Duodenal mucosa (tissue), 2 donors: ENCODE measurements around the gene CHRM1.
A peak's percentile ranks its signal among the peaks of the same experiment; 100 is the strongest.
"Not testable (repeated sequence)": the region's sequence is repeated elsewhere in the genome, so short reads cannot be mapped to it uniquely, and the experiment has no call there.

ENCODE experiments used
- H3K27ac ChIP-seq: one replicate; pipeline ENCODE4 v1.7.0; 2013; ENCODE audit warnings: low read depth, low read length
- H3K27me3 ChIP-seq, 2 donors: one replicate each; pipeline ENCODE4 v1.7.0; 2013; ENCODE audit warnings: low read length in 2 of 2, control low read depth in 1 of 2; ENCODE audit not compliant: insufficient read depth in 2 of 2, control insufficient read depth in 1 of 2
- H3K36me3 ChIP-seq, 2 donors: one replicate each; pipeline ENCODE4 v1.7.0; 2013; ENCODE audit warnings: low read length in 2 of 2, control low read depth in 1 of 2; ENCODE audit not compliant: insufficient read depth in 2 of 2, control insufficient read depth in 1 of 2
- H3K4me1 ChIP-seq, 2 donors: one replicate each; pipeline ENCODE4 v1.7.0; 2013; ENCODE audit warnings: low read length in 2 of 2, control low read depth in 1 of 2; ENCODE audit not compliant: insufficient read depth in 2 of 2, control insufficient read depth in 1 of 2
- H3K4me3 ChIP-seq, 2 donors: one replicate each; pipeline ENCODE4 v1.7.0; 2013; ENCODE audit warnings: low read length in 2 of 2, low read depth in 1 of 2
- H3K9ac ChIP-seq, 2 donors: one replicate each; pipeline ENCODE4 v1.7.0; 2013; ENCODE audit warnings: low read length in 2 of 2, low read depth in 1 of 2
- H3K9me3 ChIP-seq, 2 donors: one replicate each; pipeline ENCODE4 v1.7.0; 2013; ENCODE audit warnings: low read length in 2 of 2, control low read depth in 1 of 2; ENCODE audit not compliant: control insufficient read depth in 1 of 2

Gene CHRM1

DNA sequence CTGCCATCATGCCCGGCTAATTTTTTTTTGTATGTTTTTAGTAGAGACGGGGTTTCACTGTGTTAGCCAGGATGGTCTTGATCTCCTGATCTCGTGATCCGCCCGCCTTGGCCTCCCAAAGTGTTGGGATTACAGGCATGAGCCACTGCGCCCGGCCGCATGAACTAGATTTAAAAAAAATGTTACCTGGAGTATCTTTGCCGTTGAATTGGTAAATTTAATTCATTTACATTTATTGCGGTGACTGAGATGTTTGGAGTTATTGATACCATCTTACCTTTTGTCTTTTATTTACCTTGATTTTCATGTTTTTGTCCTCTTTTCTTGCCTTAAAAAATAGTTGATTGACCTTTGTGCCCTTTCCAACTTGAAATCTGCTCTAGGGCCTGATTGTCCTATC lies 24.4 kb upstream of the CHRM1 start:
- not testable (repeated sequence) for H3K27ac ChIP-seq, H3K9ac ChIP-seq, H3K36me3 ChIP-seq, H3K27me3 ChIP-seq, H3K4me1 ChIP-seq, H3K4me3 ChIP-seq, H3K9me3 ChIP-seq

DNA sequence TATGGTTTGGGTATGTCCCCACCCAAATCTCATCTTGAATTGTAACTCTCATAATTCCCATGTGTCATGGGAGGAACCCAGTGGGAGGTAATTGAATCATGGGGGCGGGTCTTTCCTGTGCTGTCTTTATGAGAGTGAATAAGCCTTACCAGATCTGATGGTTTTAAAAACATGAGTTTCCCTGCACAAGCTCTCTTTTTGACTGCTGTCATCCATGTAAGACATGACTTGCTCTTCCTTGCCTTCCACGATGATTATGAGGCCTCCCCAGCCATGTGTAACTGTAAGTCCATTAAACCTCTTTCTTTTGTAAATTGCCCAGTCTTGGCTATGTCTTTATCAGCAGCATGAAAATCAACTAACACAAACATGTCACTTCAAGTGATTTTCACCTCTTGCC lies 16.4 kb upstream of the CHRM1 start:
- H3K4me3 ChIP-seq, H3K36me3 ChIP-seq, H3K9ac ChIP-seq, H3K9me3 ChIP-seq, H3K4me1 ChIP-seq, H3K27me3 ChIP-seq, H3K27ac ChIP-seq: not testable (repeated sequence)

DNA sequence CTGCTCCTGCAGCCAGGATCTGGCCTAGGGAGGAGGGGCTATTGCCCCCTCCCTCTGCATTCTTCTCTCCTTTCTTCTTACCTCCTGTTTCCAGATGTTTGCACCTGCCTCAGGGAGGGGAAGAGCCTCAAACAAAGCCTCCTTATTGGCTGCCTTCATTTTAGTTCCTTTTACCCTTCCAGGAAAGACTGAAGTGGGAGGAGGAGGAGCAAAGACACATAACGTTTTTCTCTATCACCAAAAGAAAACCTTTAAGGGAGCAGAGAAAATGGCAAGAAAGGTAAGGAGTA lies 13.3 kb upstream of the CHRM1 start:
- H3K4me3 ChIP-seq = no peak overlapping the region
- no peak overlapping the region for H3K27ac ChIP-seq
- peaks cover 0 to 5% of the 10 kb centered on the region in 2 donors for H3K4me1 ChIP-seq
- H3K36me3 ChIP-seq = no peaks in the 10 kb centered on the region
- no peak overlapping the region for H3K9ac ChIP-seq
- H3K9me3 ChIP-seq = no peaks in the 10 kb centered on the region
- H3K27me3 ChIP-seq = no peaks in the 10 kb centered on the region

DNA sequence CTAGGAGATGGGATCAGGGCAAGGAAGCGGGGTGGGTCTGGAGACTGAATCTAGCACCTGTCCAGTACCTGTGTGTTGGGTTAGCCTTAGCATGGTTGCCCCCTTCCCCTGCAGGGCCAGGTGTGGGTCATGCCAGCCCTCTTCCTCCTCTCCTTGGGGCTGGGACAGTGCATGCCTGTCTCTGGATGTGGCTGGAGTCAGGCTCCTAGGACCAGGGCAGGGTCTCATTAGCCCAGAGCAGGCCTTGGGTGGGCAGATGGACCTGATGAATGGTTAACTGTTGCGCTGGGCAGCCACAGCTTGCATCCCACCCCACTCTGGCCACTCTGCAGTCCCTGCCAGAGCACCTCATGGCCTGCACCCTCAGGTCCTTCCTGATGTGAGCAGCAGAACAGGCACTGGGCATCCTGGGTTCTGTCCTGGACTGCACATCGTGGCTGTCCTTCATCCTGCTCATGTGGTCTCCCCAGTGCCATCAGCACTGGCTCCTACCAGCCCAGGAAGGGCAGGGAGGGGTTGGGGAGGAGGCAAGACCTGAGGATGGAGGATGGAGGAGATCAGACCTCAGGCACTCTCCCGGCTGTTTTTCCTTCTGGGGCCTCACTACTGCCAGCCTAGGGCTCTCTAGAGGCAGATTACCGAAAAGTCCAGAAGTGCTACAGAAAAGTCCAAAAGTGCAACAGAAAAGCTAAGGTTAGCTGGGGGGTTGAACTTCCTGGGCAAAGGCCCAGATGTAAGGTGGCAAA lies 12.8 kb upstream of the CHRM1 start:
- H3K4me3 ChIP-seq = no peak overlapping the region
- no peak overlapping the region for H3K27ac ChIP-seq
- peaks cover 0 to 3% of the 10 kb centered on the region in 2 donors for H3K27me3 ChIP-seq
- peaks cover 0 to 5% of the 10 kb centered on the region in 2 donors for H3K4me1 ChIP-seq
- H3K36me3 ChIP-seq = no peaks in the 10 kb centered on the region
- H3K9me3 ChIP-seq = no peaks in the 10 kb centered on the region
- no peak overlapping the region for H3K9ac ChIP-seq

DNA sequence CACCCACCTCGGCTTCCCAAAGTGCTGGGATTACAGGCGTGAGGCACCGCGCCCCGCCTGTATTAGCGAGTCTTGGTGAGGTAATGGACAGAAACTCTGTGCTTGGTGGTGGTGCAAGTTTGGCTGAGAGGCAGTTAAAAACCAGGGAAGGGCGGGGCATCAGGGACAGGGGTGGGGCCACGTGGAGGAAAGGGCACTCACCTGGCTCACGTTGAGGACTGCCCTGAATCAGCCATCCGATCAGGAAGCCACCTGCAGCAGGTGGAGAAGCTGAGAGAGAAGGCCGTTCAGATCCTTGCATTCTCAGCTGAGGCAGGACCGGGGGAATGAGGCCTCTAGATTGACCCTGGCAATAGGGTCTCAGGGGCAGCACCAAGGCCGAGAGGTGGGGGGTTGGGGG lies 12.1 kb upstream of the CHRM1 start:
- H3K27ac ChIP-seq = no peak overlapping the region

DNA sequence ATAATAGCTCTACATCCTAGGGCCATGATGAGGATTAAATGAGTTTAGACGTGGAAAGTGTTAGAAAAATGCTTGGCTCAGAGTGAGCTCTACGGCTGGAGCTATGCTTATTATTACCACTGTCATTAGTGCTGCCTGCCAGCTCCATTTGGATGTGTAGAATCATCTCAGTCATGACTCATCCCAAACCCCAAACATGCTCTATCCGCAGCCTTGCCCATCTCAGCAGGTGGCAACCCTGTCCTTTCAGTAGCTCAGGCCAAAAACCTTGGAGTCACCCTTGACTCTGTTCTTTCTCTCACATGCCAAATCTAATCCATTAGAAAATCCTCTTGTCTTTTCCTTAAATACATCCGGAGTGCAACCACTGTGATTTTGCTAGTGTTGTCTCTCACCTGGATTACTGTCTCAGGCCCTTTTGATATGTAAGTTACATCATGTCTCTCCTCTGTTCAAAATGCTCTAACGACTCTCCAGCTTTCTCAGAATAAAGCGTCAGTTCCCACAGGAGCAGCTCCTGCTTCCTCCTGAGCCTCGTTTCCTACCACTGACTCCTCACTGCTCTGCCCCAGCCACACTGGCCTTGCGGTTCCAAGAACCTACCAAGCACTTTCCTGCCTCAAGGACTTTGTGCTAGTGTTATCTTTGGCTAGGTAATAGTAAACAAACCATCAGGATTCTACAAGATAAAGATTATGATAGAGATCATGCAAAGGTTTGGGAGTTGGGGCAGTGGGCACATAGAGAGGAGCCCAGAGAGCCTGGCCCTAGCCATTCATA lies 10.5 kb upstream of the CHRM1 start:
- H3K9ac ChIP-seq = no peak overlapping the region
- peaks cover 1 to 10% of the 10 kb centered on the region in 2 donors for H3K4me1 ChIP-seq
- no peaks in the 10 kb centered on the region for H3K9me3 ChIP-seq
- no peak overlapping the region for H3K27ac ChIP-seq
- H3K4me3 ChIP-seq = no peak overlapping the region
- peaks cover 11 to 23% of the 10 kb centered on the region in 2 donors for H3K27me3 ChIP-seq
- no peaks in the 10 kb centered on the region for H3K36me3 ChIP-seq

More for the DNA sequence above, 12.1 kb upstream of the CHRM1 start:
- no peak overlapping the region for H3K9ac ChIP-seq
- H3K27me3 ChIP-seq = peaks cover 0 to 7% of the 10 kb centered on the region in 2 donors
- H3K4me1 ChIP-seq = peaks cover 0 to 7% of the 10 kb centered on the region in 2 donors
- no peaks in the 10 kb centered on the region for H3K9me3 ChIP-seq
- H3K36me3 ChIP-seq = no peaks in the 10 kb centered on the region
- no peak overlapping the region for H3K4me3 ChIP-seq

DNA sequence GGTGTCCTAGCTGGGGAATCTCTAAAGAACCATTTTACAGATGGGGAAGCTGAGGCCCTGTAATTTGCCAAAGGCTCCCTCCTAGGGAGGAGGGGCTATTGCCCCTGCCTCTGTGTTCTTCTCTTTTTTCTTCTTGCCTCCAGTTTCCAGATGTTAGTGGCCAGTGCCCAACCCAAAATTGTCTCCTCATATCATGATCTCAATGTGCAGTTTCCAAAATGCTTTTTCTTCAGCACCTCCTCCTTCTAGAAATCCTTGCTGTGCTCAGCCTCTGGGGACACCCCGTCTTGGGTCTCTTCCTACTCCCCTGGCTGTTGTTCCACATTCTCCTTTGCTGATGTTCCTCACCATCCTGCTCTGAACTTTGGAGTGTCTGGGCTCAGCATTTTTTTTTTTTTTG lies 9.5 kb upstream of the CHRM1 start:
- H3K36me3 ChIP-seq = no peaks in the 10 kb centered on the region
- H3K9me3 ChIP-seq = no peaks in the 10 kb centered on the region
- peaks cover 21 to 34% of the 10 kb centered on the region in 2 donors for H3K27me3 ChIP-seq
- H3K9ac ChIP-seq = no peak overlapping the region
- H3K27ac ChIP-seq = no peak overlapping the region
- no peak overlapping the region for H3K4me3 ChIP-seq
- peaks cover 12 to 20% of the 10 kb centered on the region in 2 donors for H3K4me1 ChIP-seq

DNA sequence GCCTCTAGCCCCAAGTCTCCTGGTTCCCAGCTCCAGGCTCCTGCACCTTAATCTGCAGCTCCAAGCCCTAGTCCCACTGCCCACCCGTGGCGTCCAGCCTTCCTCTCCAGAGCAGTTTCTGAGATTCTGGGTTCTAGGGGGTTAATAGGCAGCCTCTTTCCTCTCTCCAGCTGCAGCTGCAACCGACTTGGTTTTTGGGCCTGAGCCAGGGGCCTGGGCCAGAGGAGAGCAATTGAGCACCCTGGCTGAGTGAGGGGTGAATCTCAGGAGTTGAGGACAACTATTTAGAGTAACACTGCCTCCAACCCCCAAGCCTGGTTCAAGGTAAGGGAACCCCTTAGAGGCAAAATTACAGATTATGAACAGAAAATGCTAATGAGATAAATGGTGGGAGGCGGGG lies 9.0 kb upstream of the CHRM1 start:
- no peaks in the 10 kb centered on the region for H3K36me3 ChIP-seq
- no peaks in the 10 kb centered on the region for H3K9me3 ChIP-seq
- H3K4me1 ChIP-seq = peaks cover 12 to 23% of the 10 kb centered on the region in 2 donors
- no peak overlapping the region for H3K9ac ChIP-seq
- no peak overlapping the region for H3K4me3 ChIP-seq
- no peak overlapping the region for H3K27ac ChIP-seq
- peaks cover 26 to 39% of the 10 kb centered on the region in 2 donors for H3K27me3 ChIP-seq

DNA sequence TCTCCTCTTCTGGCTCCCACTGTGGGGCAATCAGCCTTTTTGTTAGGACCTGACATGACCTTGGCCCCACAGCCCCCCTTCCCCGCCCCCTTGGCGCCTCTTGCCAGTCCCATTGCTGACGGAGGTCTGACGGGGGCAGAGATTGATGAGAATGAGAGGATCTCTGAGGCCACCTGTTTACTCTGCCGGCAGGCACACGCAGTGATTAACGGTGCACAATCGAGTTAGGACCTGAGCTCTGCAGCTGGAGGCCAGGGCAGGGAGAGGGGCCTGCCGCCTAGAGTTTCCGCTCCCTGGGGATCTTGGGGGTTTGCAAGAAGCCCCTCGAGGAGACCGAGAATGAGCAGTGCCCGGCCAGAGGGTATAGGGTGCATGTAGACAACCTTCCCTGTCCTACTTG lies 6.8 kb upstream of the CHRM1 start:
- Histone ChIP-seq H3K9ac (no peak overlapping the region), H3K27me3 (peaks cover 38 to 51% of the 10 kb centered on the region in 2 donors), H3K36me3 (no peaks in the 10 kb centered on the region), H3K27ac (no peak overlapping the region), H3K4me1 (peaks cover 18 to 31% of the 10 kb centered on the region in 2 donors), H3K4me3 (no peak overlapping the region), H3K9me3 (no peaks in the 10 kb centered on the region)

DNA sequence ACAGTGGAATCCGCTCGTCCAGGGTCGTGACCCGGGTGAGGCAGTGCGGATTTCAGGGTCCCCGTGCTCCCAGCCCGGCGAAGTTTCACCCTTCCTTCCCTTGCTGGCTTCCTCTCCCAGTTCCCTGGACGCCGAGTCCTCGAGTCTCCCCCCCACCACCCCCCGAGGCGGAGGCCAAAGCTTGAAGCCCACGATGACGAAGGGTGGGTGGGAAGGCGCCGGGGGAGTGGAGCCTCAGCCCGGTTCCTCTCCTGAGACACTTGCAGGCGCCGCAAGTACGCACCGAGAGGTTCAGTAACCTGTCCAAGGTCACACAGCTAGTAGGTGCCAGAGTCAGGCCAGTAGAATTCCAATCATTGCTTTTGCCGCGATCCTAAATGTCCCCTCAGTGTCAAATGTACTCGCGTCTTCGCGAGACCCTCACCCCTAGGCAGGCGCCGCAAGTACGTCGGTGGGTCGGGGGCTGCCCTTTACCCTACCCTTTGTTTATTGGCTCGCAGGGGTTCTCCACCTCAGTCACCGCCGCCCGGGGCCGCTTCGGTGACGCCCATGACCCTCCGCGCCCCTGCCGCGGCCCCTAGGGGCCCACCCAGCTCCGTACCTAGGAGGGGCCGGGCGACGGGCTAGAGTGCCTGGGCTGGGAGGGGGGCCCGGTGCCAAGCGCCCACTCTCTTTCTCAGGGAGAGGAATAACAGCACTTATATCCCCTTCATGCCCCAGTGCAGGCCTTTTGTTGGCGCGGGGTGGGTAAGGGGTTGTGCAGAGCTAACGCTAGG lies 5.7 kb upstream of the CHRM1 start:
- Histone ChIP-seq H3K36me3 (no peaks in the 10 kb centered on the region), H3K27ac (no peak overlapping the region), H3K4me3 (peak overlapping the region in 1 of 2 donors; percentile 54), H3K27me3 (peaks cover 47 to 62% of the 10 kb centered on the region in 2 donors), H3K9me3 (no peaks in the 10 kb centered on the region), H3K9ac (no peak overlapping the region), H3K4me1 (peaks cover 20 to 36% of the 10 kb centered on the region in 2 donors)
